Measurements from ENCODE around the gene SAMD8.
"Not testable (repeated sequence)": the region's sequence is repeated elsewhere in the genome, so short reads cannot be mapped to it uniquely, and the experiment has no call there.

SAMD8 gene

DNA sequence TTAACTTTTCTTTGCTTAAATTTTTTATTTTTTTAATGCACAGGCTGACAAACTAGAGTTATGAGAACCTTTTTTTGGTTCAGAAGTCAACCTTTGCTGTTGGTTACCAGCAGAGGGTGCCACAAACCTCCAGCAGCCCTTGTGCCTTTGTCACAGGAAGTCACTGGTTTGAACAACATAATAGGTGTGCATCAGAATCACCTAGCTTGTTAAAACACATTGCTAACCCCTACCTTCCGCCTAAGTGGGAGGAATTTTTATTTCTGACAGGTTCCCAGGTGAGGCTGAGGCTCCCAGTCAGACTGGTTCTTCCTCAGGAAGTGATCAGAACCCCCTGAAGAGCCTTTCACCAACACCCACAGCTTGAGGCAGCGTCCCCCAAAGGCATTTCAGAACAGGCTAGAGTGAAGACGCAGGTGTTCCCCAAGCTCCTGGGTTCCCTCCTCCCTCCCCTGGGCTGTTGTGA, 76.5 kb downstream of the SAMD8 start:
- peak; percentile 67 for DNase-seq (ENCODE audit: low read depth)
- no peak overlapping the region for H3K4me3 ChIP-seq (ENCODE audit: low read length)
- peak; percentile 88 for TF ChIP-seq CTCF (conservative IDR thresholded peaks at IDR 0.05; ENCODE audit: low read length)

DNA sequence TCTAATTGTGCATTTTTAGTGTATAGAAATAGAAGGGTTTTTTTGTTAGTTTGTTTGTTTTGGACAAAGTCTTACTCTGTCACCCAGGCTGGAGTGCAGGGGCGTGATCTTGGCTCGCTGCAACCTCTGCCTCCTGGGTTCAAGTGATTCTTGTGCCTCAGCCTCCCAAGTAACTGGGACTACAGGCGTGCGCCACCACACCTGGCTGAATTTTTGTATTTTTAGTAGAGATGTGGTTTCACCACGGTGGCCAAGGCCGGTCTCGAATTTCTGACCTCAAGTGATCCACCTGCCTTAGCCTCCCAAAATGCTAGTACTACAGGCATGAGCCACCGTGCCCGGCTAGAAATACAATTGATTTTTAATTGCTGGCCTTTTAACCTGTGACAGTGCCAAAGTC, 77.1 kb downstream of the SAMD8 start:
- not testable (repeated sequence) for DNase-seq (ENCODE audit: low read depth); H3K4me3 ChIP-seq (ENCODE audit: low read length)

- DNase-seq (ENCODE audit: low read depth), result no peak
- no peak overlapping the region for H3K4me3 ChIP-seq (ENCODE audit: low read length)
- no peak for TF ChIP-seq CTCF (conservative IDR thresholded peaks at IDR 0.05; ENCODE audit: low read length)
Observed at GRCh38 chr10:75189266-75190096, 78.0 kb downstream of the SAMD8 start.

DNA sequence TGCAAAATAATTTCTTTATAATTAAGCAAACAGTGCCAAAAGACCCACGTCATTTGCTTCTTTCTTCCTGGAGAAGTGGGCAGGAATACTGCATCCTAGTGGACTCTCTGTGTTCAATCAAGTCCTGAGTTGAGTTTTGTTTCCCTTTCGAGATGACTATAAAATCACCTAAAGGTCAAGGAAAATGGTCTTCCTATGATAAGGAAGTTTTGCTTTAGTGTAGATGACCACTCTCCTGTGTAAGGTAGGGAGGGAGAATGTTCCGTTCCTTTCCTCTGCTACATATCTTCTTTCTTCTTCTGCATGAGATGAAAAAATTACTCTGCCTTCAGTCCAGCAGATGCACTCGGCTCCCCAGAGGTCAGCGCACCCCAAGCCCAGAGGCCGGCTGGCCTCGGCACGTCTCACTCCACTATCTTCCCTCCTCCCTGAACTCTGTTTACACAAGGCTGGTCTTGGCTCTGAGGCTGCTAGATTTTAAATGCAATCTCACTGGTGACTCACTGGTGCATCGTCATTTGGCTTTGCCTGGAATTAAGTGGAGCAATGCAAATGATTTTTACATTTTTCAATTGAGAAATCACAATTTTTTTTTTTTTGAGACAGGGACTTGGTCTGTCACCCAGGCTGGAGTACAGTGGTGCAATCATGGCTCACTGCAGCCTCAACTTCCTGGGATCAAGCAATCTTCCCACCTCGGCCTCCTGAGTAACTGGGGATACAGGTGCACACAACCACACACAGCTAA, 80.5 kb downstream of the SAMD8 start:
- H3K4me3 ChIP-seq (ENCODE audit: low read length), result 0 out of 2 replicates have a peak overlapping the region, but pooled peaks have one; percentile 6
- DNase-seq (ENCODE audit: low read depth), result peak; percentile 93
- peak; percentile 38 for TF ChIP-seq CTCF (conservative IDR thresholded peaks at IDR 0.05; ENCODE audit: low read length)

- H3K4me3 ChIP-seq (ENCODE audit: low read length); DNase-seq (ENCODE audit: low read depth): not testable (repeated sequence)
Observed at GRCh38 chr10:75194625-75195024, 83.2 kb downstream of the SAMD8 start.

GRCh38 chr10:75195035-75195763, 83.7 kb downstream of the SAMD8 start:
- TF ChIP-seq CTCF (conservative IDR thresholded peaks at IDR 0.05; ENCODE audit: low read length), result no peak
- no peak overlapping the region for H3K4me3 ChIP-seq (ENCODE audit: low read length)
- DNase-seq (ENCODE audit: low read depth), result peak; percentile 73

GRCh38 chr10:75197066-75197465, 85.6 kb downstream of the SAMD8 start:
- no peak overlapping the region for H3K4me3 ChIP-seq (ENCODE audit: low read length)
- DNase-seq (ENCODE audit: low read depth), result no peak
- TF ChIP-seq CTCF (conservative IDR thresholded peaks at IDR 0.05; ENCODE audit: low read length), result no peak

Measured in AG10803 (cell line).